NB4 (cell line): ENCODE results near the gene AIDA.

Experiments used
- POLR2A ChIP-seq: IDR thresholded peaks from 2 replicates; pipeline ENCODE4 v1.6.1; 2011; ENCODE audit warnings: mild to moderate bottlenecking; ENCODE audit not compliant: insufficient read length; ENCODE audit errors: extremely low read depth
- TF ChIP-seq, protein P1 (sequence below): IDR thresholded peaks from one replicate; pipeline ENCODE4 v1.5.1; 2012; ENCODE audit warnings: low read depth, low read length

GRCh38 chr1:222749927-222750326 lies 37.6 kb upstream of the AIDA start:
- TF ChIP-seq, protein P1, sequence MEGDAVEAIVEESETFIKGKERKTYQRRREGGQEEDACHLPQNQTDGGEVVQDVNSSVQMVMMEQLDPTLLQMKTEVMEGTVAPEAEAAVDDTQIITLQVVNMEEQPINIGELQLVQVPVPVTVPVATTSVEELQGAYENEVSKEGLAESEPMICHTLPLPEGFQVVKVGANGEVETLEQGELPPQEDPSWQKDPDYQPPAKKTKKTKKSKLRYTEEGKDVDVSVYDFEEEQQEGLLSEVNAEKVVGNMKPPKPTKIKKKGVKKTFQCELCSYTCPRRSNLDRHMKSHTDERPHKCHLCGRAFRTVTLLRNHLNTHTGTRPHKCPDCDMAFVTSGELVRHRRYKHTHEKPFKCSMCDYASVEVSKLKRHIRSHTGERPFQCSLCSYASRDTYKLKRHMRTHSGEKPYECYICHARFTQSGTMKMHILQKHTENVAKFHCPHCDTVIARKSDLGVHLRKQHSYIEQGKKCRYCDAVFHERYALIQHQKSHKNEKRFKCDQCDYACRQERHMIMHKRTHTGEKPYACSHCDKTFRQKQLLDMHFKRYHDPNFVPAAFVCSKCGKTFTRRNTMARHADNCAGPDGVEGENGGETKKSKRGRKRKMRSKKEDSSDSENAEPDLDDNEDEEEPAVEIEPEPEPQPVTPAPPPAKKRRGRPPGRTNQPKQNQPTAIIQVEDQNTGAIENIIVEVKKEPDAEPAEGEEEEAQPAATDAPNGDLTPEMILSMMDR: no peak
- TF ChIP-seq POLR2A: no peak
